ENCODE results near the gene ELP5.

DNA sequence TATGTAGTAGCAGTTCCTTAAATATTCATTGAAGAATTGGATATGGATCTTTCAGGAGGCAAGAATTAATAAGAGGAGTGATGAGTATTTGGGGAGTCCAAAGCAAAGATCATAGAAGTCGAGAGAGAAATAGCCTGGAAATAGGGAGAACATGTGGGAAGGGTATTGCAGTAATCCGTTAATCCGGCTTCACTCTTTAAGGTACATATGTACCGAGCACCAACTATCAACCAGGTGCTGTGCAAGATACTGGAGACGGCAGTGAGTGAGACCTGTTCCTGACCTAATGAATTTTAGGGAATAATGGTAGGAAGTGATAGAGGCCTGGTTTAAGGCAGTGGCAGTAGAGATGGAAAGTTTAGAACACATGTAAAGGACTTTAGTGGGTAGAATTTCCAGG lies 1.1 kb downstream of the ELP5 start:
- TF ChIP-seq, protein P1, sequence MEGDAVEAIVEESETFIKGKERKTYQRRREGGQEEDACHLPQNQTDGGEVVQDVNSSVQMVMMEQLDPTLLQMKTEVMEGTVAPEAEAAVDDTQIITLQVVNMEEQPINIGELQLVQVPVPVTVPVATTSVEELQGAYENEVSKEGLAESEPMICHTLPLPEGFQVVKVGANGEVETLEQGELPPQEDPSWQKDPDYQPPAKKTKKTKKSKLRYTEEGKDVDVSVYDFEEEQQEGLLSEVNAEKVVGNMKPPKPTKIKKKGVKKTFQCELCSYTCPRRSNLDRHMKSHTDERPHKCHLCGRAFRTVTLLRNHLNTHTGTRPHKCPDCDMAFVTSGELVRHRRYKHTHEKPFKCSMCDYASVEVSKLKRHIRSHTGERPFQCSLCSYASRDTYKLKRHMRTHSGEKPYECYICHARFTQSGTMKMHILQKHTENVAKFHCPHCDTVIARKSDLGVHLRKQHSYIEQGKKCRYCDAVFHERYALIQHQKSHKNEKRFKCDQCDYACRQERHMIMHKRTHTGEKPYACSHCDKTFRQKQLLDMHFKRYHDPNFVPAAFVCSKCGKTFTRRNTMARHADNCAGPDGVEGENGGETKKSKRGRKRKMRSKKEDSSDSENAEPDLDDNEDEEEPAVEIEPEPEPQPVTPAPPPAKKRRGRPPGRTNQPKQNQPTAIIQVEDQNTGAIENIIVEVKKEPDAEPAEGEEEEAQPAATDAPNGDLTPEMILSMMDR (IDR thresholded peaks at IDR 0.05): no peak
- TF ChIP-seq POLR2A (IDR thresholded peaks at IDR 0.05): no peak
